HepG2 (cell line): ENCODE measurements around the gene KTN1. TPM values are rescaled to one million over a fixed set of nuclear protein-coding genes. Genes with fewer than 3 reads are reported as not detected.
A peak's percentile ranks its signal among the peaks of the same experiment; 100 is the strongest.

Experiments used
- ATAC-seq: fragments of 200-7000 bp; cut with Tn5 transposase; 3 replicates; pipeline ENCODE4 v1.9.1; 2020; ENCODE audit warnings: mild to moderate bottlenecking, moderate library complexity
- BruUV-seq: library from RNA; stranded (reverse); fragments of 400-500 nt; replicated peaks from 2 replicates; lab custom pipeline; 2021; lab: Mats Ljungman, UMichigan
- CTCF ChIA-PET: fragments of 300-600 bp; formaldehyde crosslinking; extraction: SDS; loops from one replicate; lab custom pipeline; 2021; ENCODE audit warnings: low total read pairs, inconsistent platforms, low intra/inter-chr PET ratio; lab: Yijun Ruan, JAX
- POLR2A ChIA-PET: fragments of 350-600 bp; sonication (Branson Sonifier 250); formaldehyde crosslinking; loops from one replicate; lab custom pipeline; 2020; ENCODE audit warnings: antibody characterized with exemption, inconsistent platforms; lab: Yijun Ruan, JAX
- DNase-seq: peaks from one replicate; pipeline ENCODE4 v3.0.0-alpha.2; 2015; ENCODE audit warnings: low spot score
- FAIRE-seq: peaks from 3 replicates; lab custom pipeline; 2011; peaks lifted over from hg19 to GRCh38; lab: Jason Lieb, UNC
- H2AFZ ChIP-seq: one replicate; pipeline ENCODE4 v1.6.1; 2011; ENCODE audit warnings: low read length, inconsistent platforms
- H3K27ac ChIP-seq: fragments of 300-600 bp; 3 replicates; pipeline ENCODE4 v1.8.0; 2011; ENCODE audit warnings: mixed run types, mild to moderate bottlenecking, mixed read lengths, low read length, inconsistent platforms; ENCODE audit not compliant: insufficient read depth; ENCODE audit errors: extremely low read length
- H3K27me3 ChIP-seq, 2 experiments: fragments of 200-600 bp in 1 of 2; 2 replicates in 1 of 2; 3 replicates in 1 of 2; pipeline versions ENCODE4 v1.6.0 to v1.8.0; 2011; ENCODE audit warnings: low read length in 2 of 2, mild to moderate bottlenecking in 2 of 2, moderate library complexity in 2 of 2, inconsistent platforms in 1 of 2; ENCODE audit not compliant: insufficient read depth in 2 of 2, control insufficient read depth in 1 of 2
- H3K36me3 ChIP-seq, 2 experiments: fragments of 200-600 bp in 1 of 2; replicated peaks in 1 of 2; 2 replicates in 1 of 2; 3 replicates in 1 of 2; pipeline versions ENCODE4 v1.5.1 to v1.8.0; 2011; ENCODE audit warnings: low read length in 2 of 2, inconsistent platforms in 1 of 2; ENCODE audit not compliant: insufficient read depth in 2 of 2, control insufficient read depth in 1 of 2
- H3K4me1 ChIP-seq: 2 replicates; pipeline ENCODE4 v1.5.1; 2012; ENCODE audit warnings: low read length, inconsistent platforms; ENCODE audit not compliant: insufficient read depth
- H3K4me2 ChIP-seq: 2 replicates; pipeline ENCODE4 v1.6.0; 2011; ENCODE audit warnings: low read depth, low read length, inconsistent platforms
- H3K4me3 ChIP-seq, 3 experiments: fragments of 200-600 bp in 1 of 3; sonication (generic), shearing (Covaris generic) in 1 of 3; replicated peaks in 1 of 3; 2 replicates each; pipeline ENCODE4 v1.5.1; 2011 to 2016; ENCODE audit warnings: low read length in 3 of 3, inconsistent platforms in 2 of 3, low read depth in 2 of 3, mild to moderate bottlenecking in 2 of 3, control low read depth in 1 of 3, mixed read lengths in 1 of 3; ENCODE audit not compliant: insufficient read depth in 1 of 3
- H3K79me2 ChIP-seq: one replicate; pipeline ENCODE4 v1.6.1; 2011; ENCODE audit warnings: low read length, inconsistent platforms; ENCODE audit not compliant: insufficient read depth
- H3K9ac ChIP-seq: 2 replicates; pipeline ENCODE4 v1.6.0; 2011; ENCODE audit warnings: mild to moderate bottlenecking, low read depth, low read length, inconsistent platforms; ENCODE audit not compliant: insufficient read depth
- H3K9me3 ChIP-seq: 2 replicates; pipeline ENCODE4 v1.5.1; 2012; ENCODE audit warnings: mild to moderate bottlenecking, low read length
- H4K20me1 ChIP-seq: 2 replicates; pipeline ENCODE4 v1.6.0; 2011; ENCODE audit warnings: inconsistent platforms, mild to moderate bottlenecking, low read length, moderate library complexity; ENCODE audit not compliant: insufficient read depth
- GATAD1 ChIP-seq: IDR thresholded peaks from 2 replicates; pipeline ENCODE4 v1.6.1; 2016; ENCODE audit warnings: missing genetic modification reagents, missing compliant biosample characterization
- MIXL1 ChIP-seq: IDR thresholded peaks from 2 replicates; pipeline ENCODE4 v1.6.1; 2016
- PLRG1 ChIP-seq: fragments of 450-650 bp; conservative IDR thresholded peaks from 2 replicates; pipeline ENCODE4 v1.6.1; 2016
- THAP11 ChIP-seq: IDR thresholded peaks from 2 replicates; pipeline ENCODE4 v1.6.1; 2016; ENCODE audit warnings: missing biosample characterization, missing genetic modification reagents
- ZFP1 ChIP-seq: IDR thresholded peaks from 2 replicates; pipeline ENCODE4 v1.6.1; 2016
- ZNF143 ChIP-seq: sonication (generic); formaldehyde crosslinking; IDR thresholded peaks from 2 replicates; pipeline ENCODE4 v1.4.0; 2020; ENCODE audit warnings: missing genetic modification reagents
- WGBS: methylation state at CpG from one replicate; pipeline ENCODE4 v1.1.6; 2017; ENCODE audit warnings: low lambda C conversion rate; 5-methylcytosine and 5-hydroxymethylcytosine counted together
- in situ Hi-C: cut with HindIII; loops from 2 replicates; pipeline ENCODE4 v1.10.0; 2017; ENCODE audit warnings: low pct_unique_long_range_greater_than_20kb; ENCODE audit not compliant: extremely low pct_ligation_motif_present
- intact Hi-C: fragments of 100-400 bp; cut with micrococcal nuclease; formaldehyde crosslinking; loops from one replicate; pipeline ENCODE4 v1.10.0; 2022; ENCODE audit not compliant: unreplicated experiment
- polyA plus RNA-seq, 8 experiments: library from polyadenylated mRNA; depleted of rRNA in 3 of 8; stranded (reverse) in 7 of 8; unstranded in 1 of 8; fragments of >200 nt; fragmentation: Illumina TruSeq in 4 of 8; extraction: Trizol in 4 of 8; gene quantifications; 2 replicates each; pipeline versions ENCODE4 v1.2.1 to v1.2.3, GENCODE V29; 2011 to 2016; ENCODE audit warnings: low read depth in 4 of 8, missing spikeins in 1 of 8, mixed read lengths in 1 of 8; ENCODE audit not compliant: insufficient read depth in 1 of 8
- total RNA-seq, 5 experiments: library from RNA; depleted of rRNA; stranded (reverse); fragments of >200 nt; fragmentation: Illumina TruSeq; extraction: Trizol; gene quantifications; 2 replicates each; pipeline ENCODE4 v1.2.3, GENCODE V29; 2016; ENCODE audit warnings: low read depth in 1 of 5
- TF ChIP-seq, protein P1 (sequence below): sonication (generic); formaldehyde crosslinking; IDR thresholded peaks from 2 replicates; pipeline ENCODE4 v1.4.0; 2020; ENCODE audit warnings: low read depth, mild to moderate bottlenecking, missing genetic modification reagents
- TF ChIP-seq, protein P2 (sequence below), 2 experiments: sonication (generic) in 1 of 2; formaldehyde crosslinking in 1 of 2; IDR thresholded peaks; 2 replicates each; pipeline versions ENCODE4 v1.6.1 to v1.9.0; 2014 to 2022; ENCODE audit warnings: antibody characterized with exemption in 1 of 2, borderline replicate concordance in 1 of 2, inconsistent platforms in 1 of 2, low read depth in 1 of 2, missing genetic modification reagents in 1 of 2
- TF ChIP-seq, protein P3 (sequence below): sonication (generic); formaldehyde crosslinking; IDR thresholded peaks from 2 replicates; pipeline ENCODE4 v1.5.0; 2020; ENCODE audit warnings: missing genetic modification reagents, mild to moderate bottlenecking, borderline replicate concordance
- TF ChIP-seq, protein P4 (sequence below): sonication (generic); formaldehyde crosslinking; IDR thresholded peaks from 2 replicates; pipeline ENCODE4 v1.5.1; 2020; ENCODE audit warnings: mild to moderate bottlenecking, moderate library complexity, missing genetic modification reagents
- TF ChIP-seq, protein P5 (sequence below): sonication (generic); formaldehyde crosslinking; IDR thresholded peaks from 2 replicates; pipeline ENCODE4 v1.4.0; 2020; ENCODE audit warnings: missing genetic modification reagents

KTN1 gene
- total and polyA plus RNA-seq, 2 of the 13 experiments (the other 11 are each of a cell fraction or from before 2014, with no cell fraction given) = 60.6 to 169 TPM

DNA sequence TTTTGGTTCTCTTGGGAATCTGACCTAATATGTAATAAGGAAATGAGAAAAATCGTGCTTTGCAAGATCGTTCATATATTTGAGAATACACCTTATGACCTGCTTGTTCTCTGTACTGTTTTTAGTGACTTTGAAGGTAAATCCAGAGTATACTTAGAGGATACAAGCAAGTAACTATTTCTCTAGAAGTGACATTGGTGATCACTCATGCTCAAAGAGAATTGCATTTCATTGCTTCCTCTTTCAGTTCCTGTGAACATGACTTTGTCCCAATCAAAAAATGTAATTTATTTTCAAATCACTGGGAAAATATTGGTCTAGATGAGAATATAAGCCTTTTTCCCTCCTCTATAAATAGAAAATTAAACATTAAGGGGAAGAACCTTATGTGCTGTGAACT lies 2.7 kb downstream of the KTN1 start:
- in situ Hi-C loops = no loop called here
- no TSS peak for BruUV-seq
- TF ChIP-seq, protein P1, sequence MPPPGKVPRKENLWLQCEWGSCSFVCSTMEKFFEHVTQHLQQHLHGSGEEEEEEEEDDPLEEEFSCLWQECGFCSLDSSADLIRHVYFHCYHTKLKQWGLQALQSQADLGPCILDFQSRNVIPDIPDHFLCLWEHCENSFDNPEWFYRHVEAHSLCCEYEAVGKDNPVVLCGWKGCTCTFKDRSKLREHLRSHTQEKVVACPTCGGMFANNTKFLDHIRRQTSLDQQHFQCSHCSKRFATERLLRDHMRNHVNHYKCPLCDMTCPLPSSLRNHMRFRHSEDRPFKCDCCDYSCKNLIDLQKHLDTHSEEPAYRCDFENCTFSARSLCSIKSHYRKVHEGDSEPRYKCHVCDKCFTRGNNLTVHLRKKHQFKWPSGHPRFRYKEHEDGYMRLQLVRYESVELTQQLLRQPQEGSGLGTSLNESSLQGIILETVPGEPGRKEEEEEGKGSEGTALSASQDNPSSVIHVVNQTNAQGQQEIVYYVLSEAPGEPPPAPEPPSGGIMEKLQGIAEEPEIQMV (CRISPR knock-in tag) = no peak
- TF ChIP-seq, protein P2, sequence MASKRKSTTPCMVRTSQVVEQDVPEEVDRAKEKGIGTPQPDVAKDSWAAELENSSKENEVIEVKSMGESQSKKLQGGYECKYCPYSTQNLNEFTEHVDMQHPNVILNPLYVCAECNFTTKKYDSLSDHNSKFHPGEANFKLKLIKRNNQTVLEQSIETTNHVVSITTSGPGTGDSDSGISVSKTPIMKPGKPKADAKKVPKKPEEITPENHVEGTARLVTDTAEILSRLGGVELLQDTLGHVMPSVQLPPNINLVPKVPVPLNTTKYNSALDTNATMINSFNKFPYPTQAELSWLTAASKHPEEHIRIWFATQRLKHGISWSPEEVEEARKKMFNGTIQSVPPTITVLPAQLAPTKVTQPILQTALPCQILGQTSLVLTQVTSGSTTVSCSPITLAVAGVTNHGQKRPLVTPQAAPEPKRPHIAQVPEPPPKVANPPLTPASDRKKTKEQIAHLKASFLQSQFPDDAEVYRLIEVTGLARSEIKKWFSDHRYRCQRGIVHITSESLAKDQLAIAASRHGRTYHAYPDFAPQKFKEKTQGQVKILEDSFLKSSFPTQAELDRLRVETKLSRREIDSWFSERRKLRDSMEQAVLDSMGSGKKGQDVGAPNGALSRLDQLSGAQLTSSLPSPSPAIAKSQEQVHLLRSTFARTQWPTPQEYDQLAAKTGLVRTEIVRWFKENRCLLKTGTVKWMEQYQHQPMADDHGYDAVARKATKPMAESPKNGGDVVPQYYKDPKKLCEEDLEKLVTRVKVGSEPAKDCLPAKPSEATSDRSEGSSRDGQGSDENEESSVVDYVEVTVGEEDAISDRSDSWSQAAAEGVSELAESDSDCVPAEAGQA (IDR thresholded peaks at IDR 0.05; ENCODE audit: low read depth) = no peak
- TF ChIP-seq, protein P2 (CRISPR knock-in tag; IDR thresholded peaks at IDR 0.05; ENCODE audit: borderline replicate concordance) = no peak
- TF ChIP-seq, protein P3, sequence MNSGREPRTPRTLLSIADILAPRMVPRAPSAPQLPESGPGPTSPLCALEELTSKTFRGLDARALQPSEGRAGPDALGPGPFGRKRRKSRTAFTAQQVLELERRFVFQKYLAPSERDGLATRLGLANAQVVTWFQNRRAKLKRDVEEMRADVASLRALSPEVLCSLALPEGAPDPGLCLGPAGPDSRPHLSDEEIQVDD (CRISPR knock-in tag) = no peak
- no peak for TF ChIP-seq MIXL1 (CRISPR knock-in tag)
- TF ChIP-seq, protein P4, sequence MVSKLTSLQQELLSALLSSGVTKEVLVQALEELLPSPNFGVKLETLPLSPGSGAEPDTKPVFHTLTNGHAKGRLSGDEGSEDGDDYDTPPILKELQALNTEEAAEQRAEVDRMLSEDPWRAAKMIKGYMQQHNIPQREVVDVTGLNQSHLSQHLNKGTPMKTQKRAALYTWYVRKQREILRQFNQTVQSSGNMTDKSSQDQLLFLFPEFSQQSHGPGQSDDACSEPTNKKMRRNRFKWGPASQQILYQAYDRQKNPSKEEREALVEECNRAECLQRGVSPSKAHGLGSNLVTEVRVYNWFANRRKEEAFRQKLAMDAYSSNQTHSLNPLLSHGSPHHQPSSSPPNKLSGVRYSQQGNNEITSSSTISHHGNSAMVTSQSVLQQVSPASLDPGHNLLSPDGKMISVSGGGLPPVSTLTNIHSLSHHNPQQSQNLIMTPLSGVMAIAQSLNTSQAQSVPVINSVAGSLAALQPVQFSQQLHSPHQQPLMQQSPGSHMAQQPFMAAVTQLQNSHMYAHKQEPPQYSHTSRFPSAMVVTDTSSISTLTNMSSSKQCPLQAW (CRISPR knock-in tag) = no peak
- TF ChIP-seq PLRG1 = no peak
- no peak for TF ChIP-seq ZNF143 (CRISPR knock-in tag)
- TF ChIP-seq GATAD1 (CRISPR knock-in tag) = no peak
- TF ChIP-seq, protein P5, sequence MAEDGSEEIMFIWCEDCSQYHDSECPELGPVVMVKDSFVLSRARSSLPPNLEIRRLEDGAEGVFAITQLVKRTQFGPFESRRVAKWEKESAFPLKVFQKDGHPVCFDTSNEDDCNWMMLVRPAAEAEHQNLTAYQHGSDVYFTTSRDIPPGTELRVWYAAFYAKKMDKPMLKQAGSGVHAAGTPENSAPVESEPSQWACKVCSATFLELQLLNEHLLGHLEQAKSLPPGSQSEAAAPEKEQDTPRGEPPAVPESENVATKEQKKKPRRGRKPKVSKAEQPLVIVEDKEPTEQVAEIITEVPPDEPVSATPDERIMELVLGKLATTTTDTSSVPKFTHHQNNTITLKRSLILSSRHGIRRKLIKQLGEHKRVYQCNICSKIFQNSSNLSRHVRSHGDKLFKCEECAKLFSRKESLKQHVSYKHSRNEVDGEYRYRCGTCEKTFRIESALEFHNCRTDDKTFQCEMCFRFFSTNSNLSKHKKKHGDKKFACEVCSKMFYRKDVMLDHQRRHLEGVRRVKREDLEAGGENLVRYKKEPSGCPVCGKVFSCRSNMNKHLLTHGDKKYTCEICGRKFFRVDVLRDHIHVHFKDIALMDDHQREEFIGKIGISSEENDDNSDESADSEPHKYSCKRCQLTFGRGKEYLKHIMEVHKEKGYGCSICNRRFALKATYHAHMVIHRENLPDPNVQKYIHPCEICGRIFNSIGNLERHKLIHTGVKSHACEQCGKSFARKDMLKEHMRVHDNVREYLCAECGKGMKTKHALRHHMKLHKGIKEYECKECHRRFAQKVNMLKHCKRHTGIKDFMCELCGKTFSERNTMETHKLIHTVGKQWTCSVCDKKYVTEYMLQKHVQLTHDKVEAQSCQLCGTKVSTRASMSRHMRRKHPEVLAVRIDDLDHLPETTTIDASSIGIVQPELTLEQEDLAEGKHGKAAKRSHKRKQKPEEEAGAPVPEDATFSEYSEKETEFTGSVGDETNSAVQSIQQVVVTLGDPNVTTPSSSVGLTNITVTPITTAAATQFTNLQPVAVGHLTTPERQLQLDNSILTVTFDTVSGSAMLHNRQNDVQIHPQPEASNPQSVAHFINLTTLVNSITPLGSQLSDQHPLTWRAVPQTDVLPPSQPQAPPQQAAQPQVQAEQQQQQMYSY (CRISPR knock-in tag) = no peak
- TF ChIP-seq ZFP1 (CRISPR knock-in tag) = no peak
- TF ChIP-seq THAP11 (CRISPR knock-in tag) = no peak

More for the DNA sequence above, 2.7 kb downstream of the KTN1 start:
- intact Hi-C loops = loop anchor here (10.0 kb wide), 2 partner anchors 52 to 308 kb away; partner anchors contain the start of gene FBXO34
- no peak overlapping the region for H2AFZ ChIP-seq
- peaks cover 73% of the 10 kb centered on the region for H3K4me1 ChIP-seq
- H3K9ac ChIP-seq = no peak overlapping the region
- ATAC-seq = no peak
- H3K27ac ChIP-seq = peak overlapping the region; percentile 27
- peak overlapping the region in 1 of 3 experiments; percentile 18; a peak in 2 of 6 replicates for H3K4me3 ChIP-seq
- DNase-seq = no peak
- ChIA-PET CTCF (no interaction called here), POLR2A (no interaction called here)
- H3K27me3 ChIP-seq = no peaks in the 10 kb centered on the region; a peak in 1 of 5 replicates
- no peaks in the 10 kb centered on the region for H3K9me3 ChIP-seq
- peaks cover 76% of the 10 kb centered on the region for H3K79me2 ChIP-seq
- no peak for FAIRE-seq
- peaks cover 66% of the 10 kb centered on the region for H4K20me1 ChIP-seq
- H3K4me2 ChIP-seq = peak overlapping the region; percentile 88
- peaks cover 0 to 2% of the 10 kb centered on the region in 2 experiments; a peak in 1 of 5 replicates for H3K36me3 ChIP-seq
- WGBS = 62% methylated on average over 2 of the region's 2 CpGs
